SK-N-SH treated with all-trans-retinoic acid at 6 μM for 48 hours (cell line): ENCODE measurements around the gene CLPTM1L.

Experiments
- BACH2 ChIP-seq: fragments of 250-450 bp; sonication (Bioruptor Pico); IDR thresholded peaks from 2 replicates; pipeline ENCODE4 v1.9.0; 2021; ENCODE audit warnings: mild to moderate bottlenecking, borderline replicate concordance
- CREB5 ChIP-seq: fragments of 250-450 bp; sonication (Bioruptor Pico); IDR thresholded peaks from 2 replicates; pipeline ENCODE4 v1.5.1; 2020; ENCODE audit warnings: low read depth, mild to moderate bottlenecking, moderate library complexity
- PATZ1 ChIP-seq: fragments of 250-450 bp; sonication (Bioruptor Pico); IDR thresholded peaks from 2 replicates; pipeline ENCODE4 v1.8.0; 2020; ENCODE audit warnings: mild to moderate bottlenecking, moderate library complexity, borderline replicate concordance
- SNAI2 ChIP-seq: fragments of 250-450 bp; sonication (Bioruptor Pico); IDR thresholded peaks from 2 replicates; pipeline ENCODE4 v1.5.0; 2020; ENCODE audit warnings: mild to moderate bottlenecking, moderate library complexity
- TOX ChIP-seq: fragments of 250-450 bp; sonication (Bioruptor Pico); IDR thresholded peaks from 2 replicates; pipeline ENCODE4 v1.8.0; 2021; ENCODE audit warnings: mild to moderate bottlenecking, moderate library complexity, borderline replicate concordance
- ZFP3 ChIP-seq: fragments of 250-450 bp; sonication (Bioruptor Pico); IDR thresholded peaks from 2 replicates; pipeline ENCODE4 v1.5.0; 2020; ENCODE audit warnings: mild to moderate bottlenecking, moderate library complexity
- ZFP30 ChIP-seq: fragments of 450-650 bp; formaldehyde crosslinking; IDR thresholded peaks from 2 replicates; pipeline ENCODE4 v1.5.0; 2022; ENCODE audit warnings: mild to moderate bottlenecking, moderate library complexity
- ZNF70 ChIP-seq: fragments of 450-650 bp; formaldehyde crosslinking; IDR thresholded peaks from 2 replicates; pipeline ENCODE4 v1.5.0; 2020; ENCODE audit warnings: mild to moderate bottlenecking, moderate library complexity

GRCh38 chr5:1304033-1304432 lies 40.9 kb downstream of the CLPTM1L start:
- TF ChIP-seq TOX (no peak), ZFP30 (CRISPR knock-in tag) (no peak), CREB5 (CRISPR knock-in tag) (no peak), ZNF70 (no peak), ZFP3 (no peak), PATZ1 (no peak), BACH2 (no peak), SNAI2 (no peak)
